Measurements from ENCODE around the gene RAPGEF1.

DNA sequence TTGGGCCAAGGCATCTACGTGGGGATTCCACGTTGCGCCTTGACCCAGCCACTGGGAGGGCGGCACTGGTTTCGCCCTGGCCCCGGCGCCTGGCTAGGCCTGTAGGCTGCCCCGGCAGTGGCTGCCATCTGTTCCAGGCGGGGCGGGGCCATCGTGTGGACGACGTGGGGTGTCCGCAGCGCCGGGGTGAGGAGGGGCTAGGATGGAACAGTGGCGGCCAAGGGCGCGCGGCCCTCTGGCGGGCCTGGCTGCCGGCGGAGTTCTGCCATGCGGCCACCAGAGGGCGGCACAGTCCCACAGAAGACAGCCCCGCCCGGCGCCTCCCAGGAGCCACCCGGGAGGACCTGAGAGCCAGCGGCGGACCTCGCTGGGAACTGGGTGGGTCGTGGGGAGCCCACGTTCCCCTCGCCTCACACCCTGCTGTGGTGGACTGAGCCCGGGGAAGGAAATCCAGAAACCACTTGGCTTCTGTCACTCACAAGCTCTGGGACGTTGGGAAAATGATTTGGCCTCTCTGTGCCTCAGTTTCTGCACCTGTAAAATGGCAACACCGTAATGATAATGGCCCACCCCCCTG is 22.6 kb upstream of the RAPGEF1 start:
- no peak for TF ChIP-seq EZH2phosphoT487 (IDR thresholded peaks at IDR 0.05; ENCODE audit: insufficient read depth, low read depth)
- TF ChIP-seq EZH2 (IDR thresholded peaks at IDR 0.05; ENCODE audit: insufficient read depth, poor library complexity, severe bottlenecking): no peak
